Measurements from ENCODE around the gene USP53. TPM values are rescaled to one million over a fixed set of nuclear protein-coding genes. Genes with fewer than 3 reads are reported as not detected.
"Not testable (repeated sequence)": the region's sequence is repeated elsewhere in the genome, so short reads cannot be mapped to it uniquely, and the experiment has no call there.

Gene USP53
- polyA plus RNA-seq, 12 donors = 7.8 to 30.3 (median 13.2) TPM; not detected in 1

DNA sequence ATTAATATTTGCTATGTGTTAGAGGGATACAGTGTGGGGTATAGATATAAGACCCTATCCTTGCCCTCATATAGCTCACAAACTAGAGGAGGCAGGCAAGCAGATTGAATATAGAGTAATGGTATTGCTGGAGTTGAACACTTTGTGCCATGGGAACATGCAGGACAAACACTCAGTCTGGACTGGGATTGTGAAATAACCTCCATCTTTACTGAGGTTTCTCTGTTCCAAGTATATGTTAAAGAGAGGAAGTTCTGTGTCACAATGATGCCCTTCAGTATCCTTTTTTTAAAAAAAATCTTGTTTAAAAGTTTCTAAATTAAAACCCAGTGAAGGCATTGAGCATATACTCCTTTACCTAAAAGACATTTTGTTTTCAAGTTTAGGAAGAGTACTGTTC is 100.7 kb downstream of the USP53 start:
- DNase-seq = no peak

DNA sequence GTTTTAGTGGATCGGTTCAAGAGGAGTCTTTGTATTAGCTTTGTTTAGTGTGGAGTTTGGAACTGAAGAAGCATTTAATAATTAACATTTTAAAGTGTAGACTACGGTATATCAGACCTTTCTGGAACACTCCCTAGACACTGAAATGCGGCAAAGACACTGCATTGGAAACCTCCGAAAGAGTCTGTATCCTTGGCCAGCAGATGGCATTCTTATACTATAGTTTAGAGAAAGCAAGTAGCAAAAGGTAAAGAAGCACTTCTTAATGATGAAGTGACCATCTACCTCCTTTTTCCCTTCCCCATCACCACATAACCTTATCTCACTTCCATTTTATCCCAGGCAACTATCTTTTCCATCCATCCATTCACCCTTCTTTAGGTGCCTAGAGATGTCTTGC is 101.8 kb downstream of the USP53 start:
- DNase-seq = peak; percentile 28

DNA sequence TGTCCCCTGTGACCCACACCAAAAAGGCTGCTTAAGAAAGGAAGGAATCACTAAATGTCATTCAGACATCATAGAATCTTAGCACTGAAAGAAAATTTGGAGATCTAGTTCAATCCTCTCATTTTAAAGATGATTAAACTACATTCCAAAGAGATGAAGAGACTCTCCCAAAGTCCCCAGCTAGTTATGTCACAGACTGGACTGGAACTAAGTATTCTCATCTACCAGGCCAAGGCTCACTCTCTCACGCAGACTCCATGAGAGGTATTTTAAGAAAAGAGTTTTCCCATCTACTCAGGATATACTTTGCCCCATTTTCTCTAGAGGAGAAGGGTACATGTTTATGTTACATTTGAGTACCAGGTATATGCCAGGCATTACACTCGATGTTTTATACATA is 102.5 kb downstream of the USP53 start:
- DNase-seq = no peak

- peak; percentile 25 for DNase-seq
Measured at GRCh38 chr4:119317990-119318389, 105.5 kb downstream of the USP53 start.

- no peak for DNase-seq
Measured at GRCh38 chr4:119321921-119322687, 109.6 kb downstream of the USP53 start, which contains the start of gene FABP2. Gene FABP2 (minus strand): TSS chr4:119322138. CDS start chr4:119322102, 36 bp downstream.

- DNase-seq = no peak
Measured at GRCh38 chr4:119328695-119329094, 116.2 kb downstream of the USP53 start.

- no peak for DNase-seq
Measured at GRCh38 chr4:119329835-119330620, 117.5 kb downstream of the USP53 start.

- not testable (repeated sequence) for DNase-seq
Measured at GRCh38 chr4:119336332-119336979, 123.9 kb downstream of the USP53 start.

DNA sequence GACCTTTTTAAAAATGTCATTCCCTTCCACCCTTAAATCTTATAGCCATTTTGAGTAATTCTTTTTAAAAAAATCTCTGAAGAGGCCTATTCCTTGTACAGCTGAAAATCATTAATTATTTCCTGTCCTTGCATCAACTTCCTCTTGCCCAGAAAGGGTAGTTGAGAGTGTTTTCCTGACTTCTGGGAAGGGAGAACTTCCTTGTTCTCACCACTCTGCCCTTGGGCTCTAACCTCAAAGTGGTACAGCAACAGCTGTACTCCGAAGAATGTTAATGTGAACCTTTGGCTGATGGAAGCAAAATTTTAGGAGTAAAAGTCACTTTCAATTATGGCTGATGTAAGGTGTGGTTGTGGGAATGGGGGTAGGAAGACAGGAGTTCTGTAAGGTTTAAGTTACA is 124.5 kb downstream of the USP53 start:
- no peak for DNase-seq

DNA sequence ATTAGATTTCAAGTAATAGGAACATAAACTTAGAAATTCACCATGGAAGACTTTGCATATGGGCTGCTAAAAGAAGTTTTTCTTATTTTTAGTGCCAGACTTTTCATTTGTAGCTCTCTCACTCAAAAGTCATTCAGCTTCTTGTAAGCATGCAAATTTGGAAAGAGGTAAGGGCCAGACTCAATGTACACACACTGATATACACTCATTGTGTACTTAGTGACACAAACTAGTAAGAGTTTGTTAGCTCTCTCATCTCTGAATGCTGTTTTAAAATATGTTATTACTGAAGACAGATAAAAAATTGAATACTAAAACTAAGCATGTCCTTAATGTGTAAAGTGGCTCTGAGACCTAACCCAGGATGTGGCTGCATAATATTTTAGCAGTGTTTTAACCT is 127.4 kb downstream of the USP53 start:
- DNase-seq = not testable (repeated sequence)

DNA sequence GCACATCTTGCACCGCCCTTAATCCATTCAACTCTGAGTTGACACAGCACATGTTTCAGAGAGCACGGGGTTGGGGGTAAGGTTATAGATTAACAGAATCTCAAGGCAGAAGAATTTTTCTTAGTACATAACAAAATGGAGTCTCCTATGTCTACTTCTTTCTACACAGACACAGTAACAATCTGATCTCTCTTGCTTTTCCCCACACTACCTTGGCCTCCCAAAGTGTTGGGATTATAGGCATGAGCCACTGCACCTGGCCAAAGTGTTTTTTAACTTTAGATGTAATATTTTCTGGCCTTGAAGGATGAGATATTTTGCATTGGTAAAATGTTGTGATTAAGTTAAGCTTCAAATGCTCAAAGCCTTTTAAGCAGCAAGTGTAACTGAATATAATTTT is 130.8 kb downstream of the USP53 start:
- DNase-seq = not testable (repeated sequence)

Other genes with a start within 250 kb of the USP53 start
- gene MYOZ2, start 76.9 kb upstream of the USP53 start, polyA plus RNA-seq (ENCODE audit: insufficient read length in 12 of 12) = 100 to 1,000 TPM in 11 of 12 donors, not detected in 1; 103 to 366 (median 300) TPM
- 10 to 100 TPM in 1 of 12 donors, under 1 TPM in 3, not detected in 8; 0.06 to 18.4 (median 0.12) TPM for gene FABP2, start 109.4 kb downstream of the USP53 start, polyA plus RNA-seq (ENCODE audit: insufficient read length in 12 of 12)